Colonic mucosa (tissue), 4 donors: ENCODE results near the gene OR10H1. TPM values are rescaled to one million over a fixed set of nuclear protein-coding genes. Genes with fewer than 3 reads are reported as not detected.
"Not testable (repeated sequence)": the region's sequence is repeated elsewhere in the genome, so short reads cannot be mapped to it uniquely, and the experiment has no call there.

Source experiments
- DNase-seq: peaks from one replicate; pipeline ENCODE4 v3.0.0-alpha.2; 2020
- H3K27ac ChIP-seq: fragments of 200-600 bp; one replicate; pipeline ENCODE4 v1.8.0; 2021
- H3K27me3 ChIP-seq: fragments of 200-600 bp; one replicate; pipeline ENCODE4 v1.8.0; 2021
- H3K36me3 ChIP-seq: fragments of 200-600 bp; one replicate; pipeline ENCODE4 v1.8.0; 2021
- H3K4me1 ChIP-seq: fragments of 200-600 bp; one replicate; pipeline ENCODE4 v1.8.0; 2021; ENCODE audit warnings: mild to moderate bottlenecking
- H3K4me3 ChIP-seq: fragments of 200-600 bp; one replicate; pipeline ENCODE4 v1.8.0; 2021
- H3K9ac ChIP-seq, 2 donors: one replicate each; pipeline ENCODE4 v1.7.0; 2013; ENCODE audit warnings: control low read depth in 2 of 2, low read depth in 2 of 2, low read length in 2 of 2
- H3K9me3 ChIP-seq: fragments of 200-600 bp; one replicate; pipeline ENCODE4 v1.8.0; 2021
- CTCF ChIP-seq: fragments of 200-600 bp; IDR thresholded peaks from one replicate; pipeline ENCODE4 v1.8.0; 2022; ENCODE audit warnings: antibody characterized with exemption, mild to moderate bottlenecking
- intact Hi-C: fragments of 100-400 bp; cut with DNase I; formaldehyde crosslinking; loops from one replicate; pipeline ENCODE4 v1.14.1; 2022
- total RNA-seq, 2 donors: library from RNA; stranded (reverse); fragmentation: NEBNext Ultra II Directional in 1 of 2; extraction: Animal tissue kit (Norgen Biotek cat#: 25700) in 1 of 2; gene quantifications; one replicate each; pipeline ENCODE4 v1.2.1, GENCODE V29; 2021
- donor health status: healthy.
- donor health status: DM: no; HTN: no; CAD: no.
- donor health status: DM: no; HTN: no; CAD: no.

The OR10H1 gene
- total RNA-seq, 2 donors from 2014 or later: not detected

GRCh38 chr19:15790096-15790495, 25.4 kb downstream of the OR10H1 start:
- Histone ChIP-seq H3K4me3 (no peak overlapping the region), H3K27me3 (no peaks in the 10 kb centered on the region), H3K36me3 (no peaks in the 10 kb centered on the region), H3K27ac (no peak overlapping the region), H3K9ac (no peak overlapping the region), H3K4me1 (no peaks in the 10 kb centered on the region), H3K9me3 (no peaks in the 10 kb centered on the region)
- no peak for DNase-seq
- TF ChIP-seq CTCF: no peak
- intact Hi-C loops: no loop called here

- intact Hi-C loops: no loop called here
- H3K27ac ChIP-seq: no peak overlapping the region
- no peaks in the 10 kb centered on the region for H3K4me1 ChIP-seq
- no peak overlapping the region for H3K4me3 ChIP-seq
- H3K9ac ChIP-seq: no peak overlapping the region
- no peak for TF ChIP-seq CTCF
- no peaks in the 10 kb centered on the region for H3K9me3 ChIP-seq
- peak; percentile 58 for DNase-seq
- H3K27me3 ChIP-seq: no peaks in the 10 kb centered on the region
- no peaks in the 10 kb centered on the region for H3K36me3 ChIP-seq
Measured at GRCh38 chr19:15788594-15789270, 26.7 kb downstream of the OR10H1 start.

GRCh38 chr19:15787611-15788155, 27.8 kb downstream of the OR10H1 start, which contains the start of gene OR10H5:
OR10H5 (plus strand) TSS chr19:15787661; CDS start chr19:15794049, 6,388 bp downstream.
- H3K4me3 ChIP-seq: no peak within 1 kb of the TSS
- H3K27ac ChIP-seq: no peak within 1 kb of the TSS
- H3K36me3 ChIP-seq: no peaks in the 10 kb centered on the region
- H3K9ac ChIP-seq: no peak within 1 kb of the TSS
- intact Hi-C loops: no loop called here
- H3K4me1 ChIP-seq: no peaks in the 10 kb centered on the region
- no peaks in the 10 kb centered on the region for H3K27me3 ChIP-seq
- TF ChIP-seq CTCF: no peak
- DNase-seq: no peak
- no peaks in the 10 kb centered on the region for H3K9me3 ChIP-seq

GRCh38 chr19:15782896-15783295, 32.6 kb downstream of the OR10H1 start:
- H3K36me3 ChIP-seq, H3K4me1 ChIP-seq, H3K9ac ChIP-seq, H3K4me3 ChIP-seq, H3K27me3 ChIP-seq, intact Hi-C loops, DNase-seq, H3K9me3 ChIP-seq, H3K27ac ChIP-seq: not testable (repeated sequence)

GRCh38 chr19:15782211-15782610, 33.3 kb downstream of the OR10H1 start:
- Histone ChIP-seq H3K4me3 (no peak overlapping the region), H3K27ac (no peak overlapping the region), H3K36me3 (no peaks in the 10 kb centered on the region), H3K9ac (no peak overlapping the region), H3K4me1 (no peaks in the 10 kb centered on the region), H3K9me3 (no peaks in the 10 kb centered on the region), H3K27me3 (no peaks in the 10 kb centered on the region)
- intact Hi-C loops: no loop called here
- DNase-seq: no peak
- no peak for TF ChIP-seq CTCF

- Histone ChIP-seq H3K9me3 (no peaks in the 10 kb centered on the region), H3K4me1 (no peaks in the 10 kb centered on the region)
- no peak for TF ChIP-seq CTCF
Measured at GRCh38 chr19:15781661-15782060, 33.8 kb downstream of the OR10H1 start.

More at GRCh38 chr19:15781661-15782060, 33.8 kb downstream of the OR10H1 start:
- Histone ChIP-seq H3K27ac (no peak overlapping the region), H3K4me3 (no peak overlapping the region), H3K9ac (no peak overlapping the region), H3K27me3 (no peaks in the 10 kb centered on the region), H3K36me3 (no peaks in the 10 kb centered on the region)
- no peak for DNase-seq
- intact Hi-C loops: no loop called here
